GM19467 (cell line): ENCODE data around the gene CCDC51.
A peak's percentile ranks its signal among the peaks of the same experiment; 100 is the strongest.
"Not testable (repeated sequence)": the region's sequence is repeated elsewhere in the genome, so short reads cannot be mapped to it uniquely, and the experiment has no call there.

Experiments
- ATAC-seq: cut with Tn5 transposase; IDR thresholded peaks from one replicate; pipeline ENCODE4 v1.9.1; 2021; ENCODE audit warnings: mild to moderate bottlenecking, moderate library complexity; ENCODE audit not compliant: unreplicated experiment

Gene CCDC51

DNA sequence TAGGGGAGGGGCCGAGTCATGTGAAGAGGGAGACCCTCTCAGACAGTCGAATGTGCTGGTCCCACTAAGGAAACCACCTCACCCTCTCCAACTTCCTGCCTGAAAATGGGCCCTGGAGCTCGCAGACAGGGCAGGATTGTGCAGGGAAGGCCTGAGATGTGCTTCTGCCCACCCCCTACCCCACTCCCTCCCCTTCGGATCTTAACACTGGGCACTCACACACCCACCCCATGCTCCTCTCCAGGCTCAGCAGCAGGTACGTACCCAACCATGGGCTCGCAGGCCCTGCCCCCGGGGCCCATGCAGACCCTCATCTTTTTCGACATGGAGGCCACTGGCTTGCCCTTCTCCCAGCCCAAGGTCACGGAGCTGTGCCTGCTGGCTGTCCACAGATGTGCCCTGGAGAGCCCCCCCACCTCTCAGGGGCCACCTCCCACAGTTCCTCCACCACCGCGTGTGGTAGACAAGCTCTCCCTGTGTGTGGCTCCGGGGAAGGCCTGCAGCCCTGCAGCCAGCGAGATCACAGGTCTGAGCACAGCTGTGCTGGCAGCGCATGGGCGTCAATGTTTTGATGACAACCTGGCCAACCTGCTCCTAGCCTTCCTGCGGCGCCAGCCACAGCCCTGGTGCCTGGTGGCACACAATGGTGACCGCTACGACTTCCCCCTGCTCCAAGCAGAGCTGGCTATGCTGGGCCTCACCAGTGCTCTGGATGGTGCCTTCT, 26.6 kb upstream of the CCDC51 start:
- no peak for ATAC-seq

DNA sequence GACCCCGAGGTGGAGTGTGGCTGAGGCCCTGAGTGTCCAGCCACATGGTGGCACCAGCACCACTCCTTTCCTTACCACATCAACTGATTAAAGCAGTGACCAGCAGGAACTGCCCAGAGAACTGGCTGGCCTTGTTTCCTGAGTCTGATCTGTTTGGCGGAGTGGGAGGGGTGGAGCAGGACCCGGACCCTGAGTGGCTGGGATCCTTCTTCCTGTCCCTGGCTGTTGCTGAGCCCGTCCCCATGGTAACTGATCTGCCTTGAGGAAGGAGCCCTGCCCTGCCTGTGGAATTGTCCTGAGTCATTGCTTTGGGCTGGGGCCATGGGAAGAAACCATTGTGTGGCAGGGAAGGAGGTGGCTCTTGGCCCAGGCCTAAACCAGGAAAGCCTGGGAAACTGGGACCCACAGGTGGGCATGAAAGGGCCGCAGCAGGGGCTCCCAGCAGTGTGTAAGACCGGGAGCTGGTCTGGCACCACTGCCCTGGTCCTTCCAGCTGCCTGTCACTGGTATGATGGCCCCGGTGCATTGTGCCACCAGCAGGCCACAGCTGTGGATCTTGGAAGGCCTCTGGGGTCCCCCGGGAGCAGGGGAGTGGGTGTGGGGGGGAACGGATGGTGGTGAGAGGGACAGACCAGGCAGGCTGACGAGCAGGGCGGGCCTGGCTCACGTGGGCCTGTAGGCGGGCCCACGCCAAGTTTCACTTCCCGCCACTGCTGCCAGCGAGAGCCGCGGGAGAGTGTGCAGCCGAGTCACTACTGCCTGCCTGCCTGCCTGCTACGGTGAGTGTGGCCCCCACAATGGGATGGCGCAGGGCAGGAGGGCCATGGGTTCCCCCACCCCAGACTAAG, 25.8 kb upstream of the CCDC51 start:
- ATAC-seq = peak; percentile 49

DNA sequence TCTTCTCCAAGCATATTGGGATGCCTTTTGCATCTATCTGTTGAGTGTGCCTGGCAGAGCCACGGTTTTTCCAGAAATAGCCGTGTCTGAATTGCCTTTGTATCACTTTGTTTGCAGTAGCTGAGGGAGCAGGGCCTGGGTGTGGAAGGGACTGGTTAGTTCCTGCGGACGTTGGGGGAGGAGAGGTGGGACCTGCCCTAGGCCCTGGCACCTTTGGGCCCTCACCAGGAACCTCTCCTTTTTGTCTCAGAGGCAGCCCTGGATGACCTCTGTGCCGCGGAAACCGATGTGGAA, 25.3 kb upstream of the CCDC51 start:
- no peak for ATAC-seq

DNA sequence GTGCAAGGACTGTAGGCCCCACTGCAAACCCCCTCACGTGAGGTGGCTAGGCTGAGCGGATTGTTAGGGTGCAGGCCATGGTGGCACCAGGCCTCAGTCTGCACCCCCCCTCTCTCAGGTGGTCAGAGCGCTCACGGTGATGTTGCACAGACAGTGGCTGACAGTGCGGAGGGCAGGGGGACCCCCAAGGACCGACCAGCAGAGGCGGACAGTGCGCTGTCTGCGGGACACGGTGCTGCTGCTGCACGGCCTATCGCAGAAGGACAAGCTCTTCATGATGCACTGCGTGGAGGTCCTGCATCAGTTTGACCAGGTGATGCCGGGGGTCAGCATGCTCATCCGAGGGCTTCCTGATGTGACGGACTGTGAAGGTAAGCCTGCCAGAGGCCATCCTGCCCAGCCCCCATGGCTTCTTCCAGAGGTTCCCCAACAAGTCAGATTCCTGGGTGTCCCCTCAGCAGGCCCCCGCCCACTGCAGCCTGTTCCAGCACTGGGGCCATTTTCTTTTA, 24.8 kb upstream of the CCDC51 start:
- no peak for ATAC-seq

DNA sequence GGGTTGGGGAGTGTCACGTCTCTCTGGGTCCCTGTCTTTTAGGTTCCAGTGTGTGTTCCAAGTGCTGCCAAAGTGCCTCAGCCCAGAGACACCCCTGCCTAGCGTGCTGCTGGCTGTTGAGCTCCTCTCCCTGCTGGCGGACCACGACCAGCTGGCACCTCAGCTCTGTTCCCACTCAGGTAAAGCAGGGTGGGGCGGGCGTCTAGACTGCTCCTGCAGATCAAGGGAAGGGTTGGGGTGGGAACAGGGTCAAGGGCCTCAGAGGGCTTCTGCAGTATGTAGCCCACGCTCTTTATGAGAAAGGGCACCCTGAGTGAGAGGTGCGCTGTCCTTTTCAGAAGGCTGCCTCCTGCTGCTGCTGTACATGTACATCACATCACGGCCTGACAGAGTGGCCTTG, 23.8 kb upstream of the CCDC51 start:
- ATAC-seq = no peak

DNA sequence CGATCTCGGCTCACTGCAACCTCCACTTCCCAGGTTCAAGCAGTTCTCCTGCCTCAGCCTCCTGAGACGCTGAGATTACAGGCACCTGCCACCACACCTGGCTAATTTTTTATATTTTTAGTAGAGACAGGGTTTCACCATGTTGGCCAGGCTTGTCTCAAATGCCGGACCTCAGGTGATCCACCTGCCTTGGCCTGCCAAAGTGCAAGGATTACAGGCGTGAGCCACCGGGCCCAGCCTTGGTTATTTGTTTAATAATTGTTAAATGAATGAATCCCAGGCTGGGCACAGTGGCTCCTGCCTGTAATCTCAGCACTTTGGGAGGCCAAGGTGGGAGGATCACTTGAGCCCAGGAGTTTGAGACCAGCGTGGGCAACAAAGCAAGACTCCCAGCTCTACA, 21.8 kb upstream of the CCDC51 start:
- not testable (repeated sequence) for ATAC-seq

DNA sequence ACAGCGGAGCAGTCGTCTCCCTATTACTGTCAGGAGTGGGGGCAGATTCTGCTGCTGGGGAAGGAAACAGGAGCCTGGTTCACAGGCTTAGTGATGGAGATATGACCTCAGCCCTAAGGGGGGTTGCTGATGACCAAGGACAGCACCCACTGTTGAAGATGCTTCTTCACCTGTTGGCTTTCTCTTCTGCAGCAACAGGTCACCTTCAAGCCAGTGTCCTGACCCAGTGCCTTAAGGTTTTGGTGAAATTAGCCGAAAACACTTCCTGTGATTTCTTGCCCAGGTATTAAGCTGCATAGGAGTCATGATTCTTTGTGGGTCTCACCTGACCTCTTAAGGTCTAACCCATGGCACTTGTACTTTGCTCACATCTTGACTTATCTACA, 20.6 kb upstream of the CCDC51 start:
- no peak for ATAC-seq

DNA sequence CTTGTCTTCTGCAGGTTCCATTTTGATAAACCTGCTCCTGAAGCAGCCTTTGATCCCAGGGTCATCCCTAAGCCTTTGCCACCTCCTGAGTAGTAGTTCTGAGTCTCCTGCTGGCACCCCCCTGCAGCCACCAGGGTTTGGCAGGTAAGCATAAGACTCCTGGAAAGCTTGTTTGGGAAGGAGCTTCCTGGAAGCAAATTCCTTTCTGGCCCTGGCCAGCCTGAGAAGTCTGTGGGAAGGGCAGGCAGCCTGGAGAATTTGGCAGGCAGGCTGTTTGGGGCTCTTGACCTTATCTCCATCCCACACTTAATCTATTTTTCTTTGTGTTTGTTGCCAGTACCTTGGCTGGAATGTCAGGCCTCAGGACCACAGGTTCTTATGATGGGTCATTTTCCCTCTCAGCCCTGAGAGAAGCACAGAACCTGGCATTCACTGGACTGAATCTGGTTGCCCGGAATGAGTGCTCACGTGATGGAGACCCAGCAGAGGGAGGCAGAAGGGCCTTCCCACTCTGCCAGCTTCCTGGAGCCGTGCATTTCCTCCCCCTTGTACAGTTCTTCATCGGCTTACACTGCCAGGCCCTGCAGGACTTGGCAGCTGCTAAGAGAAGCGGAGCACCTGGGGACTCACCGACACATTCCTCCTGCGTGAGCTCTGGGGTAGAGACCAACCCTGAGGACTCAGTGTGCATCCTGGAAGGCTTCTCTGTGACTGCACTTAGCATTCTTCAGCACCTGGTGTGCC, 20.0 kb upstream of the CCDC51 start:
- ATAC-seq = no peak

DNA sequence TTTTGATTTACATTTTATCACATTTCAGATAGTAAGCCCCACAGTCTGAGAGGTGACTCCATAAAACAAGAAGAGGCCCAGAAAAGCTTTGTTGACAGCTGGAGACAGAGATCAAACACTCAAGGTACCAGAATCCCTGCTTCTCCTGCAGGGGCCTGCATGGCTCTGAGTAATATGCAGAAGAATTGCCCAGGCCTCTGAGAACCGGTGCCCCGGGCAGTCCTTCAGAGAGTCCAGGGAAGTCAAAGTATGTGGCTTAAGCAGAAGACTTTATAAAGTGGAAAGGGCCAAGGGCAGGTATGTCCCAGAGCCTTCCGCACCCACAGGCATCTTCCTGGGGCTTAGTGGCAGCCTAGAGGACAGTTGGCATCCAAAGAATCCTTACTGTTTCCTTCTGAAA, 19.4 kb upstream of the CCDC51 start:
- no peak for ATAC-seq

DNA sequence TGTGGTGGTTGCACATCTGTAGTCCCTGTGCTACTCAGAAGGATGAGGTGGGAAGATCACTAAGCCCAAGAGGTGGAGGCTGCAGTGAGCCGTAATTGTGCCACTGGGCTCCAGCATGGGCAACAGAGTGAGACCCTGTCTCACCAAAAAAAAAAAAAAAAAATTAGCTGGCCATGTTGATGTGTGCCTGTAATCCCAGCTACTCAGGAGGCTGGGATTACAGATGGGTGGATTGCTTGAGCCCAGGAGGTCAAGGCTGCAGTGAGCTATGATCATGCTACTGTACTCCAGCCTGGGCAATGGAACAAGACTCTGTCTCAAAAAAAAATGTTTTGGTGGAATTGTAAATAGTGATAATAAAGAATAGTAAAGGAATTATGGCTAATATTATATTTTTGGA, 16.5 kb upstream of the CCDC51 start:
- ATAC-seq = no peak

DNA sequence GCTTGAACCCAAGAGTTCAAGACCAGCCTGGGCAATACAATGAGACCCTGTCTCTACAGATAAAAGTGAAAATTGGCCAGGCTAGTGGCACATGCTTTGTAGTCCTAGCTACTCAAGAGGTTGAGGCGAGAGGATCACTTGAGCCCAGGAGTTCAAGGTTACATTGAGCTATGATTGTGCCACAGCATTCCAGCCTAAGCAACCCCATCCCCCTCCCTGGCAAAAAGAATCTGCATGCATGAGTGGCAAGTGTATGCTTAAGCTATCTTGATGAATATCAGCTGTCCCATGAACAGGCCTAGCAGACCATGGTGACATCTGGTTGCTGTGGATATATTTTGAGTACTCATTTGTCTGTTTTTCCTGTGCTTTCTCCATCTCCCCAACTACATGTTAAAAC, 11.4 kb upstream of the CCDC51 start:
- ATAC-seq = no peak

DNA sequence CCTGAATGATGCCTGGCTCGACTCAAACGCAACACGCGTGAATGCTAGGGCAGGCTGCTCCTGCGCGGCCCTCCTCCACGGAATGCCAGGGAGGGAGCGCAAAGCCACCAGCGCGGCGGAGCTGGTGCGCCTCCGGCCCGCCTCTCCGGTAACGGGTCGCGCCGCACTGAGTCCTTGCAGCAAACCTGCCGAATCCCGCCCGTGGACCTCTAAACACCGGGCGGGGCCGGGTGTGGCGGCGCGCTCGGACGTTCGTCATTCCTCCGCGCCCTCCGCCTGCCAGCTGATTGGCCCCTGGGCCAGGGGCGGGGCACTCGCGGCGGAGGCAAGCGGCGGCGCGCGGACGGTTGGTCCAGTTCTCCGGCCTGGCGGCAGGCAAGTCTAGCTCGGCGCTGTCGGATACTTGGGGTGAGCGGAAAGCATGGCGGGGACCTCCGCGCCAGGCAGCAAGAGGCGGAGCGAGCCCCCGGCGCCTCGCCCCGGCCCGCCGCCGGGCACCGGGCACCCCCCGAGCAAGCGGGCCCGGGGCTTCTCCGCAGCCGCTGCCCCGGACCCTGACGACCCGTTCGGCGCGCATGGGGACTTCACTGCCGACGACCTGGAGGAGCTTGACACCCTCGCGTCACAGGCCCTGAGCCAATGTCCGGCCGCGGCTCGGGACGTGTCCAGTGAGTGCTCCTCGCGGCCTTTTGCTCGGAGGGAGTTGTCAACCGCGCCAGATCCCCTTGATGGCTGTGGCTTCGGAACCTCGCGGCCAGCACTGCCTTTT, 6.7 kb upstream of the CCDC51 start, which contains the start of gene ATRIP:
TSS of gene ATRIP (plus strand) at position 313 of the 769 bp plus-strand sequence. CDS start at position 422, 109 bp downstream.
- peak; percentile 94 for ATAC-seq

DNA sequence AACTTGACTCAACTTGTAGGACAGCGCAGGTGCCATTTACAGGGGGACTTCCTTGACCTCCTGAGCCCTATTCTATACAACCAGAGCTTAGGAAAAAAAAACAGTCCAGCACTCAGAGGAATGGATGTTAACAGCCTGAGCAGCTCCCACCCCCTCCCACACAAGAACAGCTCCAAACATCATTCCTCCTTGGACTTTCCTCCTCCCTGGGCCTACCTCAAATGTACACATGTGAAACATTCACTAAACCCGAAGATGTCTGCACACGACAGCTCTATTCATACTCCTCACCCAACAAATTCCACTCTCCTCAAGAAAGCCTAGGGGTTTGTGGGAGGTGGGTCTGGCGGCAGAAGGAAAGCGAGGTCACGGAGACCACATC, 6.1 kb upstream of the CCDC51 start:
- ATAC-seq = no peak

DNA sequence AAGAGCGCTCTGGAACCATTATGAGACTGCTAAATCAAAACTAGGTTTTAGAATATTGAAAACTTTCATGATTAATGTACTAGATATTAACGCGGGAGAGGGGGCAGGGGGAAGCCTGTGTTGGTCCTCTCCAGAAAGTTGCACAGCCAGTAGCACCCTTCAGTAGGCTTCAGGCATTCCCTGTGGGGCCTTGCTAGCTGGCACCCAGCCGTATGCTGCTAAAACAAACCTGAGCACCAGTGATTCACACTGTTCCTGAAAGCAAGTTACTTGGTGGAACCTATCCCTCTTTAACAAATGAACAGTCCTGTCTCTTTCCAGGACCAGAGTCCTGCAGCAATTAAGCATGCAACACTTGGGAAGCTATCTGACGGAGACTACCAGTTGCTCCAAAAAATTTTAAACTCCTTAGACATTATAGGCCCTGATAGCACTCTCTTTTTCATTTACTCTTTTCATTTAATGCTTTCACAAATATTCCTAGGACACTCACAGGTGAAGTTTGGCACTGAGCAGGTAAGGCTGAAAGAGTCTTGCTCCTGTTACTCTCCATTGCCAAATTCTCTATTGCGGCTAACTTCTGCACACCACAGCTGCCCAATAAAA, 5.5 kb upstream of the CCDC51 start:
- no peak for ATAC-seq

DNA sequence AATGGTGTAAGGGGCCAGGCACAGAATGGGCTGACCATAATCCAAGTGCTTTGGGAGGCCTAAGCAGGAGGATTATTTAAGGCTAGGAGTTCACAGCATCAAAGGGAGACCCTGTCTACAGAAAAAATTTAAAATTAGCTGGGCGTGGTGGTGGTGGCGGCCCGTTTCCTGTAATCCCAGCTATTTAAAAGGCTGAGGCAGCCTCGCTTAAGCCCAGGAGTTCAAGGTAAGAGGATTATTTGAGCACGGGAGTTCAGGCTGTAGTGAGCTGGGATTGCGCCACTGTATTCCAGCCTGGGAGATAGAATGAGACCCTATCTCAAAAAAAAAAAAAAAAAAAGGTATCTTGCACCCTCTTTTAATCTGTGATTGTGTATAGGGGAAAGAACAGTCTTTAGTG, 2.0 kb upstream of the CCDC51 start:
- ATAC-seq = no peak

DNA sequence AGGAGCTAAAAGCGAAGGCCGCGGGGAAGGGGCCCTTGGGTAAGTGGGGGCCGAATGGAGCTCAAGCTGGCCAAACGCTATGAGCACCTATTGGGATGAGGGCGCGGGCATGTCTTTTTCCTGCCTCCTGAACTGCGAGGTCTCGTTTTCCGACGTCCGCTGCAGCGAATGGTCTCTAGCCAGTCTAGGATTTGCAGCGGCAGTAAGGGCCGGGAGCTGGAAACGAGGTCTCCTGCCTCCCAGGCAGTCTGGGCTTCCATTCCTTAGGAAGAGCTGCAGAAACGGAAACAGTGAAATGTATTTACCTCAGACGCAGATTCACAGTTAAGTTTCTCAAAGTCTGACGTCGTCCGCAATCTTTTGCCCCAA, 655 bp upstream of the CCDC51 start:
- ATAC-seq = no peak

DNA sequence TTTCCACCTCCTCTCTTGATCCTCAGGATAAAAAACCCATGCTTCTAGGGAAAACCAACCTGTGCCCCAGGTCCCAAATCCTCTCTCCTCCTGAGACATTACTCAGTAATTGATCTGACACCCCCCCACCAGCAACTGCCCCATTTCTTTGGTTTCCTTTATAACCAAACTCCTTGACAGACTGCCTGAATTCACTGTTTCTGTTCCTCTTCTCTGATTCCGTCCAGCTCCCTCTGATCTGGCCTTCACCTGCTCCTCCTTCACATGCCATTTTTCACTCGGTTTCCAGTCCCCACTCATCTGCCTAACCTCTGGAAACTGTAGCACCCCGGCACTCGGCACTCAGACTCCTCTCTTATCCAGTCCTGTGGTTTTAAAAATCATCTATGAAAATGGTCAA, 2.1 kb downstream of the CCDC51 start:
- ATAC-seq = no peak

DNA sequence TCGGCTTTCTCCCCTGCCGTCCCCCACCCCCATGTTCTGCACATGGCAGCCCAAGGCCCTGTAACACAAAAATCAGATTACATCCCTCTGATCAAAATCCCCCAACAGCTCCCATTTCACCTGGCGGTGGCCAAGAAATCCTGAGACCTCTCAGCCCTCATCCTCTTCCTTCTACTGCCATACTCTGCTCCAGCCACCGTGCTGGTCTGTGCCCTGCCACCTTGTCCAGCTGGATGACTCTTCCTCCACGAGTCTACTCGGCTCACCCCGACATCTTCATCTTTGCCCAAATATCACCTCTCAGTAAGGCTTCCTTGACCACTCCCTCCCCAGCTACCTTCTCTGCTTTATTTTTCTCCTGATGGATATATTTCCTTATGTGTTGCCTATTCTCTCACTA, 3.1 kb downstream of the CCDC51 start:
- ATAC-seq = no peak

DNA sequence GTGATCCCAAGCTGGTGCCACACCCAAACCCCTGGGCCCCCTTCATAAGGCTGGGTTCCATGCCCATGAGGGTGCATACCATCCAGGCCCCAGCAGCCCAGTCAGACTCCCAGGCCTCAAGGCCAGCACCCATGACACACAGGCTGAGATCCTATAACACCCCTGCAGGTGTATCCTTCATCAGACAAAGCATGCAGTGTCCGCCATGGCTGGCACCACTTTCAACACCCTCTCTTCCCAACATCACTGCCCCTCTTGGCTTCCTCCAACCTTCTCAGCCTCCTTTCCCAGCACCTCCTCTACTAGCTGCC, 3.5 kb downstream of the CCDC51 start:
- ATAC-seq = no peak

DNA sequence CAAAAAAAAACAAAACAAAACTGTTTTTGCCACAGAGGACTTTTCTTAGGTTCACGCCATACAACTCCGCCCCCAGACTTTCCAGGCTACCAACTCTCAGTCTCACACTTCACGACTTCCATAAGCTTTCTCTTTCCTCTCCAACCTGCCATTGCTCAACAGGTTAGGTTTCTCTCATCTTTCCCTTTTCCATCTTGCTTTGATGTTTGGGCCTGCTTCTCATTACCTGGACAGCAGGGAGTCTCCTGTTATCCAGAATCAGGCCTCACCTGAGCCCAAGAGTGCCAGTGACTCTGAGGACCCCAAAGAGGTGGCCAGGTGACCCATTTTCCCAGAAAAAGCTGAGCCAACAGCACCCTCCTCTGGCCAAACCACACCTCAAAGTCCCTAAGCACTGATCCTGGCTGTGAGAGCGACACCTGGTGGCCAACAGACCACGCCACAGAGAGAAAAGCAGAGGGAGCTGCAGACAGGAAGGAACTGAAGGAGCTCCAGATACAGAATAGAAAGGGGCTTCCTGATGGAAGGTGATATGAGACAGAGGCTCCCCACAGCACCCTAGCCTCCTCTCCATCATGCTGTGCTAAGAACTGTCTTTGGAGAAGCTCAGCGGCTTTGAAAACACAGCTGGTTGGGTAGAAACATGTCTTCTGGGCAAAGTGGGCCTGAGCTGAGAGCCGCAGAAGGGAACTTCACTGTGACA, 4.0 kb downstream of the CCDC51 start:
- no peak for ATAC-seq
